ENCODE data around the gene GSK3A. TPM values are rescaled to one million over a fixed set of nuclear protein-coding genes. Genes with fewer than 3 reads are reported as not detected.

The GSK3A gene
- total RNA-seq, 1 experiment from 2014 or later = 50.8 TPM

- TF ChIP-seq ARID4B (CRISPR knock-in tag; IDR thresholded peaks at IDR 0.05; ENCODE audit: borderline replicate concordance) (no peak), TCF7 (CRISPR knock-in tag; IDR thresholded peaks at IDR 0.05; ENCODE audit: low read depth) (no peak)
These were observed 34.4 kb upstream of the GSK3A start (continued) for GRCh38 chr19:42276821-42277220.

- Mint-ChIP-seq H3K36me3 (0 out of 2 replicates have a peak, but pooled peaks cover 2% of the 10 kb centered on the region), H3K9me3 (no peaks in the 10 kb centered on the region), H3K27me3 (ENCODE audit: low read depth) (no peaks in the 10 kb centered on the region), H3K4me1 (peaks cover 11% of the 10 kb centered on the region), H3K27ac (no peak overlapping the region; the same call in 1 of the 2 replicates), H3K4me3 (no peak overlapping the region)
- ChIA-PET CTCF (interaction anchor here (7.5 kb wide), 1 partner anchor 31 kb away, joined by 239 read pairs; the partner anchor contains the start of gene GSK3A), POLR2A (no interaction called here)
- DNase-seq (ENCODE audit: low spot score) = no peak
- TF ChIP-seq SP1 (CRISPR knock-in tag; conservative IDR thresholded peaks at IDR 0.05) = no peak
- no peak for TF ChIP-seq NR2C2 (CRISPR knock-in tag; IDR thresholded peaks at IDR 0.05)
- TF ChIP-seq ZNF121 (CRISPR knock-in tag; IDR thresholded peaks at IDR 0.05) = no peak
- no peak for TF ChIP-seq ZNF138 (CRISPR knock-in tag; conservative IDR thresholded peaks at IDR 0.05)
- ATAC-seq = no peak
These were observed 33.9 kb upstream of the GSK3A start for GRCh38 chr19:42276284-42276683.

GRCh38 chr19:42275517-42275916, 33.1 kb upstream of the GSK3A start:
- Mint-ChIP-seq H3K9me3 (no peaks in the 10 kb centered on the region), H3K27ac (no peak overlapping the region), H3K27me3 (ENCODE audit: low read depth) (no peaks in the 10 kb centered on the region), H3K4me3 (no peak overlapping the region), H3K36me3 (0 out of 2 replicates have a peak, but pooled peaks cover 2% of the 10 kb centered on the region), H3K4me1 (peaks cover 15% of the 10 kb centered on the region)
- no peak for ATAC-seq
- CTCF ChIA-PET = no interaction called here
- TF ChIP-seq NR1H2 (CRISPR knock-in tag; IDR thresholded peaks at IDR 0.05) (no peak), ZNF532 (CRISPR knock-in tag; IDR thresholded peaks at IDR 0.05; ENCODE audit: borderline replicate concordance) (no peak), ZNF416 (CRISPR knock-in tag; IDR thresholded peaks at IDR 0.05) (no peak), TP53 (CRISPR knock-in tag; IDR thresholded peaks at IDR 0.05) (no peak), ZNF281 (CRISPR knock-in tag; IDR thresholded peaks at IDR 0.05) (no peak), CBFB (CRISPR knock-in tag; IDR thresholded peaks at IDR 0.05; ENCODE audit: low read depth) (no peak)
- POLR2A ChIA-PET = no interaction called here
- no peak for DNase-seq (ENCODE audit: low spot score)

Measured in WTC11 (cell line).